ENCODE data around the gene ATXN2.

The ATXN2 gene

DNA sequence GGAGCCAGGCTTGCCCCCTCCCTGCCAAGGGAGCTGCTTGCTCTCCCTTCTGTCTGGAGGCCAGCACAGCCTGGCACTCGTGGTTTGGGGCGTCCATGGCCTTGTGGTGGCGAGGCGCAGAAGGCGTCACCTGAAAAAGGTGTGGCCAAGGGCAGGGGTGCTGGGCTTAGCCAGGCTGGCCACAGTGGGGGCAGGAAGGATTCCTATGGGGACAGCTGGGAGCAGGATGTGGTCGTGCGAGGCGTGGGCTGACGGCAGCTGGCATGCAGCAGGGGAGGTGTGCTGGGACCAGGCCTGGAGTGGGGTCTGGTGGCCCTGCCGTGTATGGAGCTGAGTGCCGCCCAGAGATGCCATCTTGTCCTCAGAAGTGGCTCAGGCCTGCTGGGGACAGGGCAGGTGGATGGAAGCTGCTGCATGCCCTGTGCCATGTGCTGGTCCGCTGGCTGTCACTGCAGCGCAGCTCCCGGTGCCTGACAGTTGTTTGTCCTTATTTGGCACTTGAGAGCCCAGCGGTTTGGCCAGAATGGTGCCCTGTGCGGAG is 163.4 kb downstream of the ATXN2 start:
- DNase-seq = peak; percentile 36

DNA sequence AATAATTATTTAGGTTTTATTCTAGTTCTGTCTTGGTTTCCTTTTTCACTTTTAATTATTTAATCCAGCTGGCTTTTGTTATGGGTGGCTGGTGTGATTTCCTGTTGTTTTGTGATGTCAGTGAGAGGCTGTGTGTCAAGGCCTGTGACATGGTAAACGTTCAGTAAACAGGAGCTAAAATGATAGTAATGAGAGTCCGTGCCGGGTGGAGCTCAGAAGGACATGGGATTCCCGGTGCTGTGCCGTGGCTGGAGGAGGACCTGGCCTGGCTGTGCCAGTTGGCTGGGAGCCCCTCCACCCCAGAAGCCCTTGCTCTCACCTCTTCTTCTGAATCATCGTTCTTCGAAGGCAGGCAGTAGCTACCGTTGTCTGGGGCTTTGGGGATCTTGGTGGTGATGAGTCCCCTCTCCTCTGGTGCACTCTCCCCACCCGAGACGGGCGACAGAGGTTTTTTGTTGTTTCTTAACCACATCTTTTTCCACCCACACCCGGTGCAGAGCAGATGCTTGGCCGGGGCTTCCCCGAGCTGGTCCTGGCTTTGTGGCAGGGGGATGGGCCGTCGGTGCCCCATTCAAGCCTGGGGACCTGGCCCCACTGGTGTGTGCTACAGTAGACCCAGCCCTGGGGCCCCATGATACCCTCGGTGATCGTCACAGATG is 164.3 kb downstream of the ATXN2 start:
- peak; percentile 70 for DNase-seq

DNA sequence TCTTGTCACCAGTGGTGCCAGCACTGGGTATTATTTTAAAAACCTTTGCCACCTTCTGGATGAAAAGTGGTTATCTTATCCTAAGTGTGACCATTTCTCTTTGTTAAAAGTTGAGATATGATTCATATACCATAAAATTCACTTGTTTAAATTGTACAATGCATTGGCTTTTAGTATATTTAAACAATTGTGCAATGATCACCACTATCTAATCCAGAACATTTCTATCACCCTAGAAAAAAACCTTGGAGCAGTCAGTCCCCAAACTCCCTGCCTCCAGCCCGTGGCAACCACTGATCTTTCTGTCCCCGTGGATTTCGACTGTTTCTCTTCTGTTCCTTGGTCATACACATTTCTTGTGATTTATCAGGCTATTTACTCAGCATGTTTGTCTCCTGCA is 165.1 kb downstream of the ATXN2 start:
- DNase-seq = no peak

DNA sequence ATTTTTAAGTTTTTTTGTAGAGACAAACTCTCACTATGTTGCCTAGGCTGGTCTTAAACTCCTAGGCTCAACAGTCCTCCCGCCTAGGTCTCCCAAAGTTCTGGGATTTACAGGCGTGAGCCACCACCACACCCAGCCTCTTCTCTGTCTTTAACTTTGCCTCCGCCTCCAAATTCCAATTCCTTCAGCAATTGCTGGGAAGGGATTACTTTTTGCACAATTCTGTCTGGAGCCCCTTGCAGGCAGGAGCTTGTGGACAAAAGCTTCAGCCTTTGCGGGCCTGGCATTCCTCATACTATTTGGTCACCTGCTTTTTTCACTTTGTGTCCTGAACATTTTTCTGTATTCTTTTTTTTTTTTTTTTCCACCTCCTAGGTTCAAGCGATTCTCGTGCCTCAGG is 167.3 kb downstream of the ATXN2 start:
- no peak for DNase-seq

DNA sequence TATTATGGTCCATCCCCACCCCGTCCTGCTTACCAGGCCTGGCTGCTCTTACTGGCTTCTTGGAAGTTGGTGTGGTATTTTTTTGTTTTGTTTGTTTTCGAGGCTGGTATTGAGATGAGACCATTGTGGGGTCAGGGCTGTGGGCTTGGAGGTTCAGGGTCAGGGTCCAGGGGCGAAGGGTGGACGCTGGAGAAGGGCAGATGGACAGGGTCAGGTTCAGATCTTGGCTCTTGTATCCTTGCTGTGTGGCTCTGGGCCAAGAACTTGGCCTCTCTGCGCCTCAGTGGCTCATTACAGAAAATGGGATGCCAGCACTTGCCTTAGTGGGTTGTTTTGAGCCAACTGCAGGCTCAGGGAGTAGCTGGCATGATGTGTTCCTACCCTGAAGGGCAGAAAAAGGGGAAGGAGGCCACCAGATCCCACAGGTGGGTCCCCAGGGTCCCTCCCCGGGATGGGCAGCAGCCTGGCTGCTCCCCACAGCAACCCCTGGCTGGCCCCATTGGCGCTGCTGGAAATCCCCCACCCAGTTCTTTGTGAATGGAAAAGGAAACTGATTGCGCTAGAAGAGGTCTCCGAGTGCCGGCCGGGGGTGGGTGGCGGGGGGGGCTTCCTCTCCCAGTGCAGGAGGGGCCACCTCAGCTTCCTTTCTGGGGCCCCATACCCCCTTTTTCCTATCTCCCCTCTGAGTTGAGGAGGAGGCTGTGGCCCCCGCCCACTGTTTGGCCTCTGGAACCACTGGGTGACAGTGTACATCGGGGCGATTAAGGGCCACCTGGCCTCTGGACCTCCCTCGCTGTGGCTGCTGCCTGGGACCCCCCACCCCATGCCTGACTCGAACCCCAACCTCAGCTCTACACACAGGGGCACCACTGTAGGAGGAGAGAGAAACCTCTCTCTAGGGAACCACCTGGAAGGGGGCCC is 168.4 kb downstream of the ATXN2 start:
- peak; percentile 50 for DNase-seq

DNA sequence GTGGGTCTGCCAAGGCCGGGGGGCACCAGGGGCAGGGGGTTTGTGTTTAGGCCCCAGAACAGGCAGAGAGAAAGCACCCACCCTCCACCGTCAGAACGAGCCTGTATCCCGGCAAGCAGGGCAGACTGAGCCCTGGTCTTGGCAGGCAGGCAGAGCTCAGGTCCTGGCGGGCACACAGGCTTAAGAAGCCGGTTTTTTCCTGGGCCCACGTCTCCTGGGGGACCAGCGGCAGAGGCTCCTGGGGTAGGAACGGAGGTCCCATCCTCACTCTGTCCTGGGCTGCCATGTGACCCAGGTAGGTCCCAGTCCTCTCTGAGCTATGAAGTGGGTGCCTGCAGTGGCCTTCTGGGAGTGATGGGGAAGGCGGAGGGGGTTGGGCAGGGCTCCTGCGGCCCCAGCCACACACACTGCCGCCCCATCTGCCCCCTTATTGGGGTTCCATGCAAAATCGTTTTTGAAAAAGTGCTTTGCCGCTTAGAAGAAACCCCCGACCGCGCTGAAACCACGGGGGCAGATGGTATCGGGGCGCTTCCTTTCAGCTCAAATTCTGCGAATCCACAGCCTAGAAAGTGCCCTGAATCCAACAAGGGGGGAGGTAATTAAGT is 169.2 kb downstream of the ATXN2 start:
- DNase-seq = peak; percentile 57

DNA sequence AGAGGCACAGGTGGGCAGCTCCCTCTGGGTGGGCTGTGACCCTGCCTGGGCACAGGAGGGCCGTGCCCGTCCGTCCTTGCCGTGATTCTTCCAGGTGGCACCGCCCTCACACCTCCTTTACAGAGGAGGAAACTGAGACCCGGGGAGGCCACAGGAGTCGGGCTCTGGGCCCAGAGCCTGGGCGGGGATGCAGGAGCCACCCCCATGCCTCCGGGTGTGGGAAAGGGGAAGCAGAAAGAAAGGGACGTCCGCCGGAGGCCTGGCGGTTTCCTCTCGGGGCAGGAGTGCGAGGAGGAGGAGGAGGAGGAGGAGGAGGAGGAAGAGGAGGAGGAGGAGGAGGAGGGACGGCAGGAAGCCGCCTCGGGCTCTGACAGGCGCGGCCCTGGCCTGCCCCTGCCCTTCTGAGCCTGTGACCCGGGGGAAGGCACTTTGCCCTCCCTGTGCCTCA is 170.4 kb downstream of the ATXN2 start:
- no peak for DNase-seq

DNA sequence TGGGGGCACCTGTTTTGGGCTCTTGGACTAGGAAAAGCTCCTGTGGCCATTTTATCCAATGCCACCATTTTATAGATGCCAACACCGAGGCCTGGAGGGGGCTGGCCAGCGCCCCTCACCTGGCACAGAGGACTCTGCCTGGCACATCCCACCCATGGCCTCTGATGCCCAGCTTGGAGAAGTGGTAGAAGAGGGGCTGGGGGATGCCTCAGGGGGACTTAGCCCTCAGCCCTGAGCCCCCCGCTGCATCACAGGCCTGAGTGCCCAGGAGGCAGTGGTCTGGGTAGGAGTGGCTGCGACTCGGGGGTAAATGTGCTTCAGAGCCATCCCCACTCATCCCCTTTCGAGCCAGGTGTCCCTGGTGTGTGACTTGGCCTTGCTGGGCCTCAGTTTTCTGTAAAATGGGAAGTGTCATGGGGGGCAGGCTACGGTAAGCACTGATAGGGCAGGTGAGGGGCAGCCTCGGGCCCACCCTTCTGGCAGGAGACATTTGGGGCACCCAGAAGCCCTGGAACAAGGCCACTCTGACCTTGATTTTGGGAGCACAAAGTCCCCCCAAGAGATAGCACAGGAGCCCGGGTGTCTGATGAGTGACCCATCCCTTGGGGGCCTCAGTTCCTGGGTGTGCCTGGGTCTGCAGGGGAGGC is 170.9 kb downstream of the ATXN2 start:
- DNase-seq = no peak

DNA sequence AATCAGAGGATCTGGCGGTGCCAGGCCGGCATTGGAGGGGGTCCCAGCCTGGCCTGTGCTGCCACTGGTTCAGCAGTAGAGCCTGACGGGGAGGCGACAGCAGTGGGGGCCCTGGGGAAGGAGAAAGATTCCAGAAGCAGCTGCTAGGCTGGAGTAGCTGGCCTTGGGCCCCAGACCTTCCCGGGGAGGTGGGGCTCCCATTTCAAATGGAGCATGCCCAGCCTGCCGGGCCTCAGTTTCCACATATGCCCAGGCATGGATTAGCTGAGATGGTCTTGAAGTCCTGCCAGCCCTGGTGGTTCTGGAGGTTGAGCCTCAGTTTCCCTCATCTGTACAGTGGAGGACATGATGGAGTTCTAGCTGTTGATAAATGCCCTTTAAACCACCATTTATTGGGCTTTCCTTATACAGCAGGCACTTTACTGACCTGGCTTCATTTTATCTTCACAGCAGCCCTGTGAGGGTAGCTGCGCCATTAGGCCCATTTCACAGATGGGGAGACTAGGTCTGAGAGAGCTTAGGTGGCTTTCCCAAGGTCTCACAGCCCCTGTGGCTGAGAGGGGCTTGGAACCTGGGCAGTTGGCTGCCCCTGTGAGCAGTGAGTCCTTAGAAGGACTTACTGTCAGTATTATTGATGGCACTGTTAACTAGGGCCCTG is 171.6 kb downstream of the ATXN2 start:
- no peak for DNase-seq

DNA sequence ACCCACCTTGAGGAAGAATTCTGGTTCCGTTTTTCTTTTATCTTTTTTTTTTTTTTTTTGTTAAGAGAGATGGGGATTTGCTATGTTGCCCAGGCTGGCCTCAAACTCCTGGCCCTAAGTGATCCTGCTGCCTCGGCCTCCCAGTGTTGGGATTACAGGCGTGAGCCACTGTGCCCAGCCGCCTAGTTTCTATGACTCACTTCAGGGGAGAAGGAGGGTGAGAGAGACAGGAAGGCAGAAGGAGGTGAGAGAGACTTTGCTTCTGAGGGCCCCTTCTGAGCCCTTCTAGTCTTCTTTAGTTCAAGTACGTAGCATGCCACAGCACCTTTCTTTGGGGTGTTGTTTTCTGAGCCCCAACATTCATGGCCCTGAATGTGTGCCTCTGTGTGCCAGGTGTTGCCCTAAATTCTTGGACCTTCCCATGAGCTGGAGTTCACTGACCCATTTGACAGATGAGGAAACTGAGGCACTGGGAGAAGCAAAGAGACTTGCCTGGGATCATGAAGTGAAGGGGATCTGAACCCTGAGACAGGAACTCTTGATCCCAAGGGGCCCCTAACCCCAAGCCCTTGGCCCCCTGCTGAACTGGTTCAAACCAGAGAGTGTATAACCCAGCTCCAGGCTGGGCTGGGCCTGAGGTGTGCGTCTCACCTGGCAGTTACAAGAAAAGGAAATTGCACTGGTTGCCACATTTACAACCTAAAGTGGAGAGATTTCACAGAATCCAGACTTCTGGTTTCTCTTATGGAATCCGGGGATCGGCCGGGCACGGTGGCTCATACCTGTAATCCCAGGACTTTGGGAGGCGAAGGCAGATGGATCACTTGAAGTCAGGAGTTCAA is 172.6 kb downstream of the ATXN2 start:
- DNase-seq = no peak

DNA sequence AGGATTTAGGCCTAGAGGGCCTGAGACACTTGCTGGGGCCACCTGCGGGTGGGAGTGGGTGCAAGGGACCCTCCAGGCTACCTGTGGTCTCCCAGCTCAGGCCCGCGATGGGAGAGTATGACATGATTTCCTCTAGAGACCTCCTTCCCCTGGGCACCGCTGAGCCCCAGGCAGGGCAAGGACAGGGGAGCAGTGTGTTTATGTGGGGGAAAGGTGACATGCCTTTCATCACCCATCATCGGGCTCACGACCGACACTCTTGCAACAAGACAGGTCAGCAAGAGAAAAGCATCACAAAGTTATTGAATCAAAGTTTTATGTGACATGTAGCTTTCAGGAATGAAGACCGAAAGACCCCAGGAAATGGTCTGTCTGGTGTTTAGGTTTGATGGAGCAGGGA is 173.5 kb downstream of the ATXN2 start:
- DNase-seq = no peak

DNA sequence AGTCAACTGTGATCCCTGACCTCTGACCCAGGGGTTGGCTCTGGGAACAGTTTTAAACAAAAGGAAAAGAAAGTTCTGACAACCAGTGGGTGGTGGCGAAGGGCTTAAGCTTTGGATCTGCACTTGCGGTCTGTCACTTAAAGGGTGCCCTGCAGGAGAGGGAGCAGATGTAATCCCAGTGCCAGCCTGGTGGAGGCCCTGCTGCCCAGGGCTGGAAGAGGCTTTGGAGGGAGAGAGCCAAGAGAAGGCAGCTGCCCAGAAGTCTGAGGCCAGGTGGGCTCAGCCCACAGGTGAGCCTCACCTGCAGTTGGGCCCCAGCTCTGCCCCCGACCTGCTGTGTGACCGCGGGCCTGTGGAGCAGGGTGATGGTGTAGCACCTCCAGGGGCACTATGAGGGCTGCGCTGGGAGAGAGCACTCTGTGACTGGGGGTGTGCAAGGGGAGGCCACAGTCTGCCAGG is 174.3 kb downstream of the ATXN2 start:
- no peak for DNase-seq

DNA sequence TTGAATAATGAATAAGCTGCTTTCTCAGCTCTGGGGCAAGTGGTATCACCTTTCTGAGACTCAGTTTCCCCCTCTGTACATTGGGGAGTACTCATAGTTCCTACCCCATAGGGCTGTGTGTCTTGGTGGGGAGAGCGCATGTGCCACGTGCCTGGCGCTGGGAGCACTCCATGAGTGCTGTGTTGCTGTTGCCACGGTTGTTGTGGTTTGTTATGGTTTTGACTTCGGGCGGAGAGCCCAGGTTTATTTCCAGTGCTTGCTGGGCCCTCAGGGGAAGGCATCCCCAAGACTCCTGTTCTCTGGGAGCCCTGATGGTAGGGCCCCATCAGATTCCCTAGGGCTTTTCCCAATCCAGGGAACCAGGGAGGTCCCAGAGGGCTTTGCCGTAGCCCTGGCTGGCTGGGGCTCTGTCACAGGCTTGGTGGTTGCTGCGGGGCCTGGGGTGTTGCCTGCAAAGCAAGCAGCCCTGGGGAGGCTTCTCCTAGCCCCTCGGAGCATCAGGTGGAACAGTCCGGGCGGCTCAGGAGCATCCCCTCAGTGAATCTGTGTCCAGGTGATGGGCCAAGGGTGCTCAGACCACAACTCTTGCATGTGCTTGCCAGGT is 174.8 kb downstream of the ATXN2 start:
- DNase-seq = no peak

DNA sequence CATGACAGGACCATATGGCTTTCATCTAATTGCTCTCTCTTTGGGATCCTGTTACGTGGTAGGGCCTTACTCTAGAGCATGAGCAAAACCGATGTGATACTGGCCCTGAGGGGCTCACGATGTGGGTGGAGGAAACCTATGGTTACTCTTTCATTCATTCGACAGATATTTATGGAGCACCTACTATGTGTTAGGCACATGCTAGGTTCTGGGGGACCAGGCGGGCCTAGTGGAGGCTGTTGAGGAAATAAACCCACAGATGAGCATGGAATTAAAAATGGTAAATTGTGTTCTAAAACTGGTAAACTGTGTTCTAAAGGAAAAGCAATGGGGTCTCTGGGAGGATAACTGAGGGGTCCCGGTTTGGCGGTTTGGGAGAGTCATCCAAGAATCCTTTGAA is 178.6 kb downstream of the ATXN2 start:
- no peak for DNase-seq

DNA sequence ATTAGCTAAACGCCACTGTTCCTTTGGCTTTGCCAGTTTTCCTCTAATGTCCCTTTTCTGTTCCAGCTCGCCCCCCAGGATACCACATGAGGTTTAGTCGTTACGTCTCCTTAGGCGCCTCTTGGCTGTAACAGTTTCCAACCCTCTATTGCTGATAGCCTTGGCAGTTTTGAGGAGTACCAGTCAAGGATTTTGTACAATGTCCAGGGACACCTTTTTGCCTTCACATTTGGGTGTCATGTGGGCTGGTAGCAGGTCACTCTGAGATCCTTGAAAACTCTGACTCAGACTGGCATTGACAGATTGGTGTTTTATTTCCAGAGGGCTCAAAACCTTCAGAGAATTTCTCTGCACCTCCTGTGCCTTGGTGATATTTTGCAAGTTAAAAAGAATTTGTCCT is 179.3 kb downstream of the ATXN2 start:
- no peak for DNase-seq

DNA sequence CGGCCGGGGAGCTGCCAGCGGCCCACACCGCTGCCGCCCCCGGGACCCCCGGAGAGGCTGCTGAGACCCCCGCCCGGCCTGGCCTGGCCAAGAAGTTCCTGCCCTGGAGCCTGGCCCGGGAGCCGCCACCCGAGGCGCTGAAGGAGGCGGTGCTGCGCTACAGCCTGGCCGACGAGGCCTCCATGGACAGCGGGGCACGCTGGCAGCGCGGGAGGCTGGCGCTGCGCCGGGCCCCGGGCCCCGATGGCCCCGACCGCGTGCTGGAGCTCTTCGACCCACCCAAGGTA is 180.6 kb downstream of the ATXN2 start:
- no peak for DNase-seq

DNA sequence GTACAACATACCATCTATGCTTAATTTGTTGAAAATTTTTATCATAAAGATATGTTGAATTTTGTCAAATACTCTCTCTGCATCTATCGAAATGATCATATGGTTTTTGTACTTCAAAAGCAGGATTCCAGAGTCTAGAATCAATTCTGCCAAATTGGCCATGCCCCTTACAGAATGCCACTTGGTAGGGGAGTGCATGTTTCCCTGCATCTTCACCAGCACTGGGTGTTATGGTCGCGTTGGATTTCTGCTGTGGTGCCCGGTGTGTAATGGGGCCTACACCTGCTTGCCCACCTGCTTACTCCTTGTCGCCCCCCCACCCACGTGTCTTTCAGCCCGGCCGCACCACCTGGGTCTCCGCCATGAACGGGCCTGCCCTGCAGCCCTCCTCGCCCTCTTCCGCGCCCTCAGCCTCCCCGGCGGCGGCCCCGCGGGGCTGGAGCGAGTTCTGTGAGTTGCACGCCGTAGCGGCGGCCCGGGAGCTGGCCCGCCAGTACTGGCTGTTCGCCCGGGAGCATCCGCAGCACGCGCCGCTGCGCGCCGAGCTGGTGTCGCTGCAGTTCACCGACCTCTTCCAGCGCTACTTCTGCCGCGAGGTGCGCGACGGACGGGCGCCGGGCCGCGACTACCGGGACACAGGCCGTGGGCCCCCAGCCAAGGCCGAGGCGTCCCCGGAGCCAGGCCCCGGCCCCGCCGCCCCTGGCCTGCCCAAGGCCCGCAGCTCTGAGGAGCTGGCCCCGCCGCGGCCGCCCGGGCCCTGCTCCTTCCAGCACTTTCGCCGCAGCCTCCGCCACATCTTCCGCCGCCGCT is 181.1 kb downstream of the ATXN2 start:
- no peak for DNase-seq

DNA sequence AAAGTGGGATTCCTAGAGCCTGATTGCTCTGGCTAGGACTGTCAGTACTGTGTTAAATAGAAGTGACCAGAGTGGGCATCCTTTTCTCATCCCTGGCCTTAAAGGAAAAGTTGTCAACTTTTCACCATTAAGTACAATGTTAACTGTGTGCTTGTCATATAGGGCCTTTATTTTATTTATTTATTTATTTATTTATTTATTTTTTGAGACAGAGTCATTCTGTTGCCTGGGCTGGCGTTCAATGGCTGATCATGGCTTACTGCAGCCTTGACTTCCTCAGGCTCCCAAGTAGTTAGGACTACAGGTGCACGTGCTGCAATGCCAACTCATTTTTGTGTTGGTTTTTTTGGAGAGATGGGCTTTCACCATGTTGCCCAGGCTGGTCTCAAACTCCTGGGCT is 181.8 kb downstream of the ATXN2 start:
- no peak for DNase-seq

DNA sequence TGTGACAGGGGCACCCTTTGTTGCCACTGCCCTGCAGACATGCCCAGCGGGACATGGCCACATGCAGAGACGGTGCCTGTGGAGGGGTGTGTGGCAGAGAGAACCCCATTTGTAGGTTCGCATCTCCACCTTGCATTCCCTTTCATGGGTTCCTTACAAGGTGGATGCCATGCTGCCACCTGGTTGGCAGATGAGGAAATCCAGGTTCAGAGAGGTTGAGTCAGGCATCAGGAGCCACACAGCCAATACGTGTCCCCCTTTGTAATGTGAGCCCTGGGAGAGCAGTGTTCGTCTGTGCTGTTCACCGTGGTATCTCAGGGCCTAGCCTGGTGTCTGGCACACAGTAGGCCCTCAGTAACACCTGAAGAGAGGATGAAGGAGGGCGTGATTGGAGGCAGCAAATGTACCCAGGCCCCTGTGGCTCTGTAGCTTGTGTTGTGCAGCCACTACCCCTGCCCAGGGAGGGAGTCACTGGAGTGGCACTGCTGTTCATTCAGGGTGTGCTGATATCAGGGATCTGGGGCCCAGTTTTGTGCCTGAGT is 184.3 kb downstream of the ATXN2 start:
- no peak for DNase-seq
